ENCODE data around the gene VPS16.

DNA sequence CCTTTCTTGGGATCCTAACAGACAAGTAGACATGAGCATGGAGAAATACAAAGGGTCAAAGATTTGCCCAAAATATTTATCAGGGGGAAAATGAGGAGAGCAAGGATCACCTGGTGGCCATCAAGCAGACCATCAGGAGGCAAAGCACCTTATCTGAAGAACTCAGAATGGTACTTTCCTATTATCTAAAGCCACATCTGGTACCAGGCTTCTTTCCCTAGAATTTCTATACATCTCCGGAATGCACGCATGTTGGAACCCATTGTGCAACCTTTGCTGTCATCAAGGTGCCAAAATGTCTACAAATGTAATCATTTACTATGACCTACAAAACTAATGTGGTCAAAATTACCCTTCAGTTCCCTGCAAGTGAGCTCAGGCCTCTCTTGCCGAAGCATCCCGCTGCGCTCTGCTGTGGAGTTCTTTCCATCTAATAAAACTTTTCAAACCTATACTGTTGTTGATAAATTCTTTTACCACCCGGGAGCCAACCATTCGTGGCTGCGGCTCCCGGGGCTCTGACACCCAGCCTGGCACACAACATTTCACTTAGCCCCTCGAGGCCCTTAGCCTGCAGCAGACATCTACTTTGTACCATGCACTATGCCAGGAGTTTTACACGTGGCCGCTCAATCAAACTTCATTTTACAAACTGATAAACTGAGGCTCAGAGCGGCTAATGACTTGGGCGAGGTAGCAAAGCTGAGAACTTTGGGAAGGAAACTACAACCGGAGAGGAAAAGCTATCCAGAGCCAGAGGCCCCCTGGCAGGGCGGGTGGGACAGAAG lies 36.3 kb upstream of the VPS16 start:
- TF ChIP-seq TAF1 (IDR thresholded peaks at IDR 0.05; ENCODE audit: low read depth) (no peak), POLR2AphosphoS5 (IDR thresholded peaks at IDR 0.05) (no peak), EP300 (conservative IDR thresholded peaks at IDR 0.05; ENCODE audit: poor library complexity, severe bottlenecking) (no peak), SMC3 (conservative IDR thresholded peaks at IDR 0.05; ENCODE audit: poor library complexity) (no peak), MXI1 (conservative IDR thresholded peaks at IDR 0.05; ENCODE audit: poor library complexity, severe bottlenecking) (no peak)
- TF ChIP-seq, protein P1, sequence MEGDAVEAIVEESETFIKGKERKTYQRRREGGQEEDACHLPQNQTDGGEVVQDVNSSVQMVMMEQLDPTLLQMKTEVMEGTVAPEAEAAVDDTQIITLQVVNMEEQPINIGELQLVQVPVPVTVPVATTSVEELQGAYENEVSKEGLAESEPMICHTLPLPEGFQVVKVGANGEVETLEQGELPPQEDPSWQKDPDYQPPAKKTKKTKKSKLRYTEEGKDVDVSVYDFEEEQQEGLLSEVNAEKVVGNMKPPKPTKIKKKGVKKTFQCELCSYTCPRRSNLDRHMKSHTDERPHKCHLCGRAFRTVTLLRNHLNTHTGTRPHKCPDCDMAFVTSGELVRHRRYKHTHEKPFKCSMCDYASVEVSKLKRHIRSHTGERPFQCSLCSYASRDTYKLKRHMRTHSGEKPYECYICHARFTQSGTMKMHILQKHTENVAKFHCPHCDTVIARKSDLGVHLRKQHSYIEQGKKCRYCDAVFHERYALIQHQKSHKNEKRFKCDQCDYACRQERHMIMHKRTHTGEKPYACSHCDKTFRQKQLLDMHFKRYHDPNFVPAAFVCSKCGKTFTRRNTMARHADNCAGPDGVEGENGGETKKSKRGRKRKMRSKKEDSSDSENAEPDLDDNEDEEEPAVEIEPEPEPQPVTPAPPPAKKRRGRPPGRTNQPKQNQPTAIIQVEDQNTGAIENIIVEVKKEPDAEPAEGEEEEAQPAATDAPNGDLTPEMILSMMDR (IDR thresholded peaks at IDR 0.05; ENCODE audit: poor library complexity, severe bottlenecking) = no peak

All from neural cell (in vitro differentiated cells).